Activated CD4-positive, alpha-beta T cell treated with anti-CD3 and anti-CD28 coated beads, Interleukin-2, amount 10 ng/mL, durations not matched to agents 7 days and 5 days (primary cell): ENCODE measurements around the gene TMPRSS5. TPM values are rescaled to one million over a fixed set of nuclear protein-coding genes. Genes with fewer than 3 reads are reported as not detected.
"Not testable (repeated sequence)": the region's sequence is repeated elsewhere in the genome, so short reads cannot be mapped to it uniquely, and the experiment has no call there.

Experiments
- CTCF ChIA-PET: fragments of 350-600 bp; sonication (Branson Sonifier 250); formaldehyde crosslinking; loops from one replicate; lab custom pipeline; 2021; ENCODE audit warnings: antibody characterized with exemption; lab: Charles Lee
- POLR2A ChIA-PET: fragments of 350-600 bp; sonication (Branson Sonifier 250); formaldehyde crosslinking; loops from one replicate; lab custom pipeline; 2021; ENCODE audit warnings: antibody characterized with exemption; lab: Charles Lee
- DNase-seq: peaks from one replicate; pipeline ENCODE4 v3.0.0-alpha.2; 2020
- H3K27ac Mint-ChIP-seq: one replicate; pipeline ENCODE4 v1.8.0; 2021; ENCODE audit warnings: mild to moderate bottlenecking, moderate library complexity, mixed read lengths
- H3K27me3 Mint-ChIP-seq: one replicate; pipeline ENCODE4 v1.8.0; 2021; ENCODE audit warnings: mixed read lengths
- H3K36me3 Mint-ChIP-seq: one replicate; pipeline ENCODE4 v1.8.0; 2021; ENCODE audit warnings: low read depth, mixed read lengths
- H3K4me1 Mint-ChIP-seq: one replicate; pipeline ENCODE4 v1.8.0; 2021; ENCODE audit warnings: mixed read lengths
- H3K4me3 Mint-ChIP-seq: one replicate; pipeline ENCODE4 v1.8.0; 2021; ENCODE audit warnings: mild to moderate bottlenecking, moderate library complexity, mixed read lengths
- H3K9me3 Mint-ChIP-seq: one replicate; pipeline ENCODE4 v1.8.0; 2021; ENCODE audit warnings: mixed read lengths
- total RNA-seq, 2 experiments: library from RNA; stranded (reverse); gene quantifications; one replicate each; pipeline ENCODE4 v1.2.3, GENCODE V29; 2021

The TMPRSS5 gene
- total RNA-seq, 2 experiments from 2014 or later, result 0.52 to 0.64 TPM

DNA sequence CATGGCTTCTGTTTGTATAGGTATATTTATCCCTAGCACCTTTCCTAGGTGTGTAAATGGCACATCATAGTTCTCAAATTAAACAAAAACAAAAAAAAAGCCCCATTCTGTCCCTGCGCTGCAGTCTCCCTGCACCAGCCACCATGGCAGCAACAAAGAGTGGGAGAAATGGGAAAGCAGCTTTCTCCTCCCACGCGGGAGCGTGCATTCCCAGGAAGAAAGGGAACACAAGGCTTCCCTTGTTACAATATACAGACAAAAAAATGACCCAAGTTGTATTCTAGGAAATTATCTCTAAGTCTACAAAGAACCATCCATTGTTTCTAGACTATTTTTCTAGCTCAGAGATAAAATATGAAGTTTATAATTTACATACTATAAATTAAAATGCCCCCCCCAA, 16.1 kb upstream of the TMPRSS5 start:
- ChIA-PET POLR2A (no interaction called here), CTCF (interaction anchor here (0.8 to 1.5 kb wide), 2 partner anchors 10 to 346 kb away, joined by 3 to 4 read pairs; no protein-coding TSS in a partner anchor)
- Mint-ChIP-seq H3K4me1 (no peaks in the 10 kb centered on the region), H3K4me3 (no peak overlapping the region), H3K27ac (no peak overlapping the region), H3K36me3 (no peaks in the 10 kb centered on the region), H3K27me3 (no peaks in the 10 kb centered on the region), H3K9me3 (no peaks in the 10 kb centered on the region)
- no peak for DNase-seq

DNA sequence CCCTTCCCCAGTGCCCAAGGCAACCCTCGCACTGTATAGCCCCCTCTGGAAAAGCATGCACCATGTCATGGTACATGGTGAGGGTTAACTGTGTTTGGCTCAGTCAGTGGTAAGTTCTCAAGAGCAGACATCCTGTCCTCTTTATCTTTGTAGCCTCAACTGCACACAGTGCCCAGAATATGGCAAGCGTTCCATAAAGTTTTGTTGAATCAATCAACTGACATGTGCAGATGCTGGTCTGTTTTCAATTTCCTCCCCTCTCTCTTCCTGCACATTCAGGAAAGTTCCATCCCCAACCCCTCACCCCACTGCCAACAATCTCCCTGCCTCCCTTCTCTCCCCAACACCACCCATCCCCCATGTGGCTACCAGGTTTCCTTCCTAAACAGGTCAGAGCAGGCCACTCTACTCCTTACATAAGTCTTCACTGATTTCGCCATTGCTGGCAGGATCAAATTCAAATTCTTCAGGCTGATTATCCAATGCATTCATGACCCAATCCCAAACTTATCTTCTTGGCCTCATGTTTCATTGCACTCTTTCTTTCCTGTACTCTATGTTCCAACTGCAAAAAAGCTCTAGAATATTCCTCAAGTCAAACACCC, 15.5 kb upstream of the TMPRSS5 start:
- ChIA-PET CTCF (interaction anchor here (1.5 kb wide), 1 partner anchor 10 kb away, joined by 4 read pairs; no protein-coding TSS in a partner anchor), POLR2A (no interaction called here)
- Mint-ChIP-seq H3K4me3 (no peak overlapping the region), H3K4me1 (no peaks in the 10 kb centered on the region), H3K27ac (no peak overlapping the region), H3K27me3 (no peaks in the 10 kb centered on the region), H3K36me3 (no peaks in the 10 kb centered on the region), H3K9me3 (no peaks in the 10 kb centered on the region)
- DNase-seq, result no peak

GRCh38 chr11:113720478-113720877, 14.4 kb upstream of the TMPRSS5 start:
- DNase-seq, H3K27me3 Mint-ChIP-seq, H3K9me3 Mint-ChIP-seq, H3K36me3 Mint-ChIP-seq, H3K27ac Mint-ChIP-seq, POLR2A ChIA-PET, H3K4me3 Mint-ChIP-seq, H3K4me1 Mint-ChIP-seq, CTCF ChIA-PET: not testable (repeated sequence)

GRCh38 chr11:113715882-113716625, 9.9 kb upstream of the TMPRSS5 start:
- no peaks in the 10 kb centered on the region for H3K4me1 Mint-ChIP-seq
- H3K9me3 Mint-ChIP-seq, result no peaks in the 10 kb centered on the region
- no peaks in the 10 kb centered on the region for H3K36me3 Mint-ChIP-seq
- no peaks in the 10 kb centered on the region for H3K27me3 Mint-ChIP-seq
- H3K4me3 Mint-ChIP-seq, result no peak overlapping the region
- DNase-seq, result no peak
- POLR2A ChIA-PET, result no interaction called here
- H3K27ac Mint-ChIP-seq, result no peak overlapping the region
- CTCF ChIA-PET, result interaction anchor here (1.1 kb wide), 1 partner anchor 16 kb away, joined by 3 read pairs; no protein-coding TSS in a partner anchor

DNA sequence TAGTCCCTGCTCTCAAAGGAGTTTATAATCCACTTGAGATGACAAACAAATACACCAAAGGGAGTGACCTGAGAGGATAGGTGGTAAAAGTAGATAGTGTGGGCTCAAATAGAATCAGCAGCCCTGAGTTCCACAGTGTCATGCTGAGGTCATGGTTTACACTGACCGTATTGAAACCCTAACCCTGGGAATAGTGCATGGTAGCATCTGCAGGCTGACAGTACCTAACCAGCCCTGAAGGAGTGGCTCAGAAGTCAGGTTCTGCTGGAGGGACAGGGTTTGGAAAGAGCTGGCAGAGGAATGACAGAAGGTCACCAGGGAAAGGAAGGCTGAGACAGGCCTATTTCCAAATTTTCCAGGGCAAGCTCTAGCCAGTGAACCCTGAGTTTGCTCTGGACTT, 9.2 kb upstream of the TMPRSS5 start:
- H3K36me3 Mint-ChIP-seq, result no peaks in the 10 kb centered on the region
- H3K9me3 Mint-ChIP-seq, result no peaks in the 10 kb centered on the region
- DNase-seq, result no peak
- no peak overlapping the region for H3K4me3 Mint-ChIP-seq
- no peaks in the 10 kb centered on the region for H3K4me1 Mint-ChIP-seq
- no peaks in the 10 kb centered on the region for H3K27me3 Mint-ChIP-seq
- CTCF ChIA-PET, result no interaction called here
- POLR2A ChIA-PET, result no interaction called here
- no peak overlapping the region for H3K27ac Mint-ChIP-seq

GRCh38 chr11:113710989-113711388, 4.9 kb upstream of the TMPRSS5 start:
- peaks cover 6% of the 10 kb centered on the region for H3K9me3 Mint-ChIP-seq
- ChIA-PET CTCF (no interaction called here), POLR2A (no interaction called here)
- DNase-seq, result no peak
- no peaks in the 10 kb centered on the region for H3K27me3 Mint-ChIP-seq
- H3K27ac Mint-ChIP-seq, result no peak overlapping the region
- H3K4me3 Mint-ChIP-seq, result no peak overlapping the region
- no peaks in the 10 kb centered on the region for H3K4me1 Mint-ChIP-seq
- no peaks in the 10 kb centered on the region for H3K36me3 Mint-ChIP-seq

GRCh38 chr11:113703551-113703950, 2.6 kb downstream of the TMPRSS5 start:
- CTCF ChIA-PET, H3K9me3 Mint-ChIP-seq: not testable (repeated sequence)

GRCh38 chr11:113701491-113701890, 4.6 kb downstream of the TMPRSS5 start:
- Mint-ChIP-seq H3K4me1 (no peaks in the 10 kb centered on the region), H3K9me3 (peaks cover 2% of the 10 kb centered on the region), H3K4me3 (no peak overlapping the region), H3K27me3 (no peaks in the 10 kb centered on the region), H3K36me3 (no peaks in the 10 kb centered on the region), H3K27ac (no peak overlapping the region)
- CTCF ChIA-PET, result no interaction called here
- POLR2A ChIA-PET, result no interaction called here
- no peak for DNase-seq

More at GRCh38 chr11:113703551-113703950, 2.6 kb downstream of the TMPRSS5 start:
- H3K27ac Mint-ChIP-seq, H3K4me3 Mint-ChIP-seq, H3K4me1 Mint-ChIP-seq, H3K36me3 Mint-ChIP-seq, H3K27me3 Mint-ChIP-seq, DNase-seq, POLR2A ChIA-PET: not testable (repeated sequence)

DNA sequence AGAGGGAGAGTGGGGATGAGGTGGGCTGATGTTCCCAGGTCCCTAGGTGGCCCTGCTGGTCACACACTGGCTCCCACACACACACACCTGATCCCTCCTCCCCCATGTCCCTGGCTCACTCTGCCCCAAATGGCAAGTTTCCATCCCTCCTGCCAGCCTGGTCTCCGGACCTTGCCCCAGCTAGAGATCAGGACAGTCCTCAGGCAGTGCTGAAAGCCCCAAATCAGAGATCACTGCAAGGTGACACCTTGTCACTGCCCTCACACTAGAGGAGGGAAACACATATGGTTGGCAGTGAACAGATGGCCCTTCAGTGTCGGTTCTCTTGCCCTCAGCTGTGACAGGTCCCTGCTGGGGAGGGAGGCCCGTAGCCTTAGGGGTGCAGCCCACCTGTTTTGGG, 7.6 kb downstream of the TMPRSS5 start:
- Mint-ChIP-seq H3K27ac (no peak overlapping the region), H3K4me3 (no peak overlapping the region), H3K27me3 (no peaks in the 10 kb centered on the region), H3K36me3 (no peaks in the 10 kb centered on the region), H3K9me3 (no peaks in the 10 kb centered on the region), H3K4me1 (peaks cover 2% of the 10 kb centered on the region)
- POLR2A ChIA-PET, result no interaction called here
- CTCF ChIA-PET, result interaction anchor here (0.7 kb wide), 1 partner anchor 11 kb away, joined by 3 read pairs; no protein-coding TSS in a partner anchor
- no peak for DNase-seq

GRCh38 chr11:113697756-113698407, 8.2 kb downstream of the TMPRSS5 start:
- peaks cover 2% of the 10 kb centered on the region for H3K4me1 Mint-ChIP-seq
- CTCF ChIA-PET, result no interaction called here
- no peak overlapping the region for H3K27ac Mint-ChIP-seq
- H3K36me3 Mint-ChIP-seq, result no peaks in the 10 kb centered on the region
- no peak for DNase-seq
- POLR2A ChIA-PET, result no interaction called here
- no peaks in the 10 kb centered on the region for H3K9me3 Mint-ChIP-seq
- no peak overlapping the region for H3K4me3 Mint-ChIP-seq
- H3K27me3 Mint-ChIP-seq, result no peaks in the 10 kb centered on the region

DNA sequence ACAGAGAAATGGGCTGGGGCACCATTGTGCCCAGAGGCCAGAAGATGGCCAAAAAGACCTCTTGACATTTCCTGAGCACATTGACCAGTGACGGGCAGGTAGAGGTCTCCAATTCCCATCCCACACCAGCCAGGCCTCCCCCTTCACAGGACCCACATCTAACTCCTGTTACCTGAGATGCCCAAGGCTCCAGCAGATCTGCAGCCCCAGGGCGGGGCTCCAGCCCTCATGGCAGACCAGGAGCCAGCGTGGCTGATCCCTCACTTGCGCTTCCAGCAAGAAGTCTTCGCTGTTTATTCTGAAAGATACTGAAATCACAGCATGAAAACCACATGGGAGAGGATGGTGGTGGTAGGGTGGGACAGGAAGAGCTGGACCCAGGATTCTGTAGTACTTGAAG, 9.0 kb downstream of the TMPRSS5 start:
- ChIA-PET CTCF (no interaction called here), POLR2A (no interaction called here)
- no peak overlapping the region for H3K4me3 Mint-ChIP-seq
- no peaks in the 10 kb centered on the region for H3K36me3 Mint-ChIP-seq
- H3K9me3 Mint-ChIP-seq, result no peaks in the 10 kb centered on the region
- H3K4me1 Mint-ChIP-seq, result peaks cover 2% of the 10 kb centered on the region
- no peak for DNase-seq
- H3K27ac Mint-ChIP-seq, result no peak overlapping the region
- H3K27me3 Mint-ChIP-seq, result no peaks in the 10 kb centered on the region

GRCh38 chr11:113695207-113695606, 10.9 kb downstream of the TMPRSS5 start:
- no peak overlapping the region for H3K27ac Mint-ChIP-seq
- no peaks in the 10 kb centered on the region for H3K9me3 Mint-ChIP-seq
- POLR2A ChIA-PET, result no interaction called here
- CTCF ChIA-PET, result no interaction called here
- H3K36me3 Mint-ChIP-seq, result no peaks in the 10 kb centered on the region
- peaks cover 2% of the 10 kb centered on the region for H3K4me1 Mint-ChIP-seq
- DNase-seq, result no peak
- no peak overlapping the region for H3K4me3 Mint-ChIP-seq
- H3K27me3 Mint-ChIP-seq, result no peaks in the 10 kb centered on the region

DNA sequence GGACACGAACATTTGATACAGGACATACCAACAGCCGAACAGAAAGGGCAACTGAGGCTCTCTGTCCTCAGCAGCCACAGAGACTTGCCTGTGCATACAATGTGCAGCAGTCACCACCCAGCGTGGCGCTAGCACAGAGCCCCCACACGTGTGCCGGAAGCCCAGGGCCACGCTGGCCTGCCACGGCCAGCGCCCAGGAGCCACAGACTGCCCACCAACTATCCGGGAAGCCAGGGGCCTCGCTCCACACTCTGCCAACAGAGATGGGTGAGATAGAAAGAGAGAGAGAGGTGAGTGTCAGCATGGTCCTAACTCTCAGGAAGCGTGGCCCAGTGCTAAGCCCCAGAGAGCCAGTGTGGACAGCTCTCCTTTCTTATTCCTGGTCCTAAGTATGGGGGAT, 11.7 kb downstream of the TMPRSS5 start:
- no peak for DNase-seq
- ChIA-PET CTCF (no interaction called here), POLR2A (no interaction called here)
- Mint-ChIP-seq H3K36me3 (no peaks in the 10 kb centered on the region), H3K27me3 (no peaks in the 10 kb centered on the region), H3K4me3 (no peak overlapping the region), H3K27ac (no peak overlapping the region), H3K4me1 (peaks cover 2% of the 10 kb centered on the region), H3K9me3 (no peaks in the 10 kb centered on the region)
